ENCODE data around the gene SAMD9L. TPM values are rescaled to one million over a fixed set of nuclear protein-coding genes. Genes with fewer than 3 reads are reported as not detected.

Gene SAMD9L
- total RNA-seq, 1 donor from 2014 or later: 1.8 TPM

GRCh38 chr7:93146472-93147141 lies 1.6 kb downstream of the SAMD9L start:
- no peaks in the 10 kb centered on the region for H3K9me3 Mint-ChIP-seq
- peaks cover 8% of the 10 kb centered on the region for H3K27me3 Mint-ChIP-seq
- DNase-seq (ENCODE audit: extremely low spot score, unreplicated experiment): no peak
- no peak overlapping the region for H3K4me3 Mint-ChIP-seq
- no peak overlapping the region for H3K27ac Mint-ChIP-seq
- no peaks in the 10 kb centered on the region for H3K36me3 Mint-ChIP-seq
- H3K4me1 Mint-ChIP-seq (ENCODE audit: unreplicated experiment): no peaks in the 10 kb centered on the region
- no peak for TF ChIP-seq CTCF (conservative IDR thresholded peaks at IDR 0.05)

GRCh38 chr7:93146036-93146435 lies 2.1 kb downstream of the SAMD9L start:
- H3K9me3 Mint-ChIP-seq: no peaks in the 10 kb centered on the region
- H3K4me3 Mint-ChIP-seq: no peak overlapping the region
- H3K27ac Mint-ChIP-seq: no peak overlapping the region
- no peak for TF ChIP-seq CTCF (conservative IDR thresholded peaks at IDR 0.05)
- no peak for DNase-seq (ENCODE audit: extremely low spot score, unreplicated experiment)
- H3K4me1 Mint-ChIP-seq (ENCODE audit: unreplicated experiment): no peaks in the 10 kb centered on the region
- H3K36me3 Mint-ChIP-seq: no peaks in the 10 kb centered on the region
- H3K27me3 Mint-ChIP-seq: peaks cover 8% of the 10 kb centered on the region

- no peak for TF ChIP-seq CTCF (conservative IDR thresholded peaks at IDR 0.05)
Observed at GRCh38 chr7:93145354-93145753, 2.8 kb downstream of the SAMD9L start.

GRCh38 chr7:93142127-93142526 lies 6.1 kb downstream of the SAMD9L start:
- Mint-ChIP-seq H3K4me1 (ENCODE audit: unreplicated experiment) (no peaks in the 10 kb centered on the region), H3K9me3 (no peaks in the 10 kb centered on the region), H3K4me3 (no peak overlapping the region), H3K27me3 (peaks cover 8% of the 10 kb centered on the region), H3K27ac (no peak overlapping the region), H3K36me3 (no peaks in the 10 kb centered on the region)
- no peak for TF ChIP-seq CTCF (conservative IDR thresholded peaks at IDR 0.05)
- DNase-seq (ENCODE audit: extremely low spot score, unreplicated experiment): no peak

More at GRCh38 chr7:93145354-93145753, 2.8 kb downstream of the SAMD9L start:
- no peaks in the 10 kb centered on the region for H3K4me1 Mint-ChIP-seq (ENCODE audit: unreplicated experiment)
- peaks cover 5% of the 10 kb centered on the region for H3K27me3 Mint-ChIP-seq
- H3K36me3 Mint-ChIP-seq: no peaks in the 10 kb centered on the region
- no peak overlapping the region for H3K27ac Mint-ChIP-seq
- no peak for DNase-seq (ENCODE audit: extremely low spot score, unreplicated experiment)
- no peaks in the 10 kb centered on the region for H3K9me3 Mint-ChIP-seq
- no peak overlapping the region for H3K4me3 Mint-ChIP-seq

- H3K27me3 Mint-ChIP-seq: peaks cover 8% of the 10 kb centered on the region
- TF ChIP-seq CTCF (conservative IDR thresholded peaks at IDR 0.05): no peak
- no peak for DNase-seq (ENCODE audit: extremely low spot score, unreplicated experiment)
- no peak overlapping the region for H3K27ac Mint-ChIP-seq
- no peaks in the 10 kb centered on the region for H3K4me1 Mint-ChIP-seq (ENCODE audit: unreplicated experiment)
- H3K36me3 Mint-ChIP-seq: no peaks in the 10 kb centered on the region
- no peak overlapping the region for H3K4me3 Mint-ChIP-seq
- no peaks in the 10 kb centered on the region for H3K9me3 Mint-ChIP-seq
Observed at GRCh38 chr7:93140582-93141191, 7.5 kb downstream of the SAMD9L start.
